ENCODE results near the gene TAF4B.
"Not testable (repeated sequence)": the region's sequence is repeated elsewhere in the genome, so short reads cannot be mapped to it uniquely, and the experiment has no call there.

TAF4B gene

GRCh38 chr18:26436176-26437051, 210.2 kb downstream of the TAF4B start:
- Histone ChIP-seq H3F3A (ENCODE audit: insufficient read depth, low read length) (no peaks in the 10 kb centered on the region), H3K27ac (ENCODE audit: low read depth, low read length, poor library complexity, severe bottlenecking) (no peak overlapping the region), H2AFZ (ENCODE audit: low read length) (no peak overlapping the region), H3K9ac (ENCODE audit: low read length) (no peak overlapping the region), H3K27me3 (ENCODE audit: insufficient read depth, low read length) (no peaks in the 10 kb centered on the region), H3K36me3 (ENCODE audit: insufficient read depth, low read length) (no peaks in the 10 kb centered on the region), H3K79me2 (ENCODE audit: insufficient read depth, low read length) (no peaks in the 10 kb centered on the region), H3K9me2 (ENCODE audit: low read depth, low read length) (no peaks in the 10 kb centered on the region), H4K20me1 (ENCODE audit: insufficient read depth, low read length) (no peaks in the 10 kb centered on the region), H3K4me2 (ENCODE audit: low read length) (no peak overlapping the region), H3K4me3 (ENCODE audit: low read depth, low read length, poor library complexity, severe bottlenecking) (no peak overlapping the region), H3K4me1 (ENCODE audit: insufficient read depth, low read length, severe bottlenecking) (peaks cover 13% of the 10 kb centered on the region), H3K9me3 (ENCODE audit: low read length) (no peaks in the 10 kb centered on the region)
- TF ChIP-seq EZH2 (IDR thresholded peaks at IDR 0.05; ENCODE audit: borderline replicate concordance, low read length) (no peak), CTCF (IDR thresholded peaks at IDR 0.05; ENCODE audit: low read length) (no peak)

DNA sequence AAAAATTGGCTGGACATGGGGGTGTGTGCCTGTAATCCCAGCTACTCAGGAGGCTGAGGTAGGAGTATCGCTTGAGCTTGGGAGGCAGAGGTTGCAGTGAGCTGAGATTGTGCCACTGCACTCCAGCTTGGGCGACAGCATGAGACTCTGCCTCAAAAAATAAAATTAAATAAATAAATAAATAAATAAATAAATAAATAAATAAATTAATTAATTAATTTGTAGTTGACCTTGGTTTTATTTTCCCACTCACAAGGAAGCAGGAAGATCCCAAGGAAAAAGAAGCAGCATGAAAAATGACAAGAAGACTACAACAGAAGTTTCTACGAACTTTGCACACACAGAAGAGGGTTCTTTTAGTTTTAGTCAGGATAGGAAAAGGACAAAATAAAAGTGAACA, 211.4 kb downstream of the TAF4B start:
- peaks cover 13% of the 10 kb centered on the region for H3K4me1 ChIP-seq (ENCODE audit: insufficient read depth, low read length, severe bottlenecking)
- H3K79me2 ChIP-seq (ENCODE audit: insufficient read depth, low read length); H3K4me3 ChIP-seq (ENCODE audit: low read depth, low read length, poor library complexity, severe bottlenecking); H2AFZ ChIP-seq (ENCODE audit: low read length); H4K20me1 ChIP-seq (ENCODE audit: insufficient read depth, low read length); H3K36me3 ChIP-seq (ENCODE audit: insufficient read depth, low read length); H3K27me3 ChIP-seq (ENCODE audit: insufficient read depth, low read length); H3K4me2 ChIP-seq (ENCODE audit: low read length); H3K9me3 ChIP-seq (ENCODE audit: low read length); H3K9me2 ChIP-seq (ENCODE audit: low read depth, low read length); H3K27ac ChIP-seq (ENCODE audit: low read depth, low read length, poor library complexity, severe bottlenecking); H3K9ac ChIP-seq (ENCODE audit: low read length); H3F3A ChIP-seq (ENCODE audit: insufficient read depth, low read length): not testable (repeated sequence)

GRCh38 chr18:26438980-26439379, 212.7 kb downstream of the TAF4B start:
- H3K27ac ChIP-seq (ENCODE audit: low read depth, low read length, poor library complexity, severe bottlenecking): no peak overlapping the region
- H3K4me1 ChIP-seq (ENCODE audit: insufficient read depth, low read length, severe bottlenecking): peaks cover 13% of the 10 kb centered on the region
- no peak overlapping the region for H2AFZ ChIP-seq (ENCODE audit: low read length)
- TF ChIP-seq CTCF (IDR thresholded peaks at IDR 0.05; ENCODE audit: low read length): no peak
- no peak for TF ChIP-seq EZH2 (IDR thresholded peaks at IDR 0.05; ENCODE audit: borderline replicate concordance, low read length)
- no peak overlapping the region for H3K9ac ChIP-seq (ENCODE audit: low read length)
- H3K36me3 ChIP-seq (ENCODE audit: insufficient read depth, low read length): no peaks in the 10 kb centered on the region
- H3K79me2 ChIP-seq (ENCODE audit: insufficient read depth, low read length): no peaks in the 10 kb centered on the region
- H3K4me3 ChIP-seq (ENCODE audit: low read depth, low read length, poor library complexity, severe bottlenecking): no peak overlapping the region
- H3K4me2 ChIP-seq (ENCODE audit: low read length): no peak overlapping the region; the same call in 1 of the 2 replicates
- H3K9me3 ChIP-seq (ENCODE audit: low read length): no peaks in the 10 kb centered on the region
- no peaks in the 10 kb centered on the region for H3F3A ChIP-seq (ENCODE audit: insufficient read depth, low read length)
- H4K20me1 ChIP-seq (ENCODE audit: insufficient read depth, low read length): no peaks in the 10 kb centered on the region
- no peaks in the 10 kb centered on the region for H3K27me3 ChIP-seq (ENCODE audit: insufficient read depth, low read length)
- H3K9me2 ChIP-seq (ENCODE audit: low read depth, low read length): no peaks in the 10 kb centered on the region

GRCh38 chr18:26439537-26439936, 213.3 kb downstream of the TAF4B start:
- H3K79me2 ChIP-seq (ENCODE audit: insufficient read depth, low read length): no peaks in the 10 kb centered on the region
- H3K27ac ChIP-seq (ENCODE audit: low read depth, low read length, poor library complexity, severe bottlenecking): no peak overlapping the region
- no peaks in the 10 kb centered on the region for H3K9me2 ChIP-seq (ENCODE audit: low read depth, low read length)
- no peaks in the 10 kb centered on the region for H3F3A ChIP-seq (ENCODE audit: insufficient read depth, low read length)
- H3K4me1 ChIP-seq (ENCODE audit: insufficient read depth, low read length, severe bottlenecking): peaks cover 13% of the 10 kb centered on the region
- H3K4me3 ChIP-seq (ENCODE audit: low read depth, low read length, poor library complexity, severe bottlenecking): no peak overlapping the region
- TF ChIP-seq EZH2 (IDR thresholded peaks at IDR 0.05; ENCODE audit: borderline replicate concordance, low read length): no peak
- no peak for TF ChIP-seq CTCF (IDR thresholded peaks at IDR 0.05; ENCODE audit: low read length)
- H3K9me3 ChIP-seq (ENCODE audit: low read length): no peaks in the 10 kb centered on the region
- H3K9ac ChIP-seq (ENCODE audit: low read length): no peak overlapping the region
- no peaks in the 10 kb centered on the region for H3K27me3 ChIP-seq (ENCODE audit: insufficient read depth, low read length)
- no peaks in the 10 kb centered on the region for H3K36me3 ChIP-seq (ENCODE audit: insufficient read depth, low read length)
- H3K4me2 ChIP-seq (ENCODE audit: low read length): no peak overlapping the region
- no peaks in the 10 kb centered on the region for H4K20me1 ChIP-seq (ENCODE audit: insufficient read depth, low read length)
- H2AFZ ChIP-seq (ENCODE audit: low read length): no peak overlapping the region

Data from OCI-LY1 (cell line).